NCI-H2196 treated with DMSO at 0.1 percent for 48 hours (cell line): ENCODE data around the gene SUN2.

Experiments used
- DNase-seq: peaks from one replicate; lab custom pipeline; 2025; ENCODE audit not compliant: unreplicated experiment; lab: John Stamatoyannopoulos, UW

SUN2 gene

DNA sequence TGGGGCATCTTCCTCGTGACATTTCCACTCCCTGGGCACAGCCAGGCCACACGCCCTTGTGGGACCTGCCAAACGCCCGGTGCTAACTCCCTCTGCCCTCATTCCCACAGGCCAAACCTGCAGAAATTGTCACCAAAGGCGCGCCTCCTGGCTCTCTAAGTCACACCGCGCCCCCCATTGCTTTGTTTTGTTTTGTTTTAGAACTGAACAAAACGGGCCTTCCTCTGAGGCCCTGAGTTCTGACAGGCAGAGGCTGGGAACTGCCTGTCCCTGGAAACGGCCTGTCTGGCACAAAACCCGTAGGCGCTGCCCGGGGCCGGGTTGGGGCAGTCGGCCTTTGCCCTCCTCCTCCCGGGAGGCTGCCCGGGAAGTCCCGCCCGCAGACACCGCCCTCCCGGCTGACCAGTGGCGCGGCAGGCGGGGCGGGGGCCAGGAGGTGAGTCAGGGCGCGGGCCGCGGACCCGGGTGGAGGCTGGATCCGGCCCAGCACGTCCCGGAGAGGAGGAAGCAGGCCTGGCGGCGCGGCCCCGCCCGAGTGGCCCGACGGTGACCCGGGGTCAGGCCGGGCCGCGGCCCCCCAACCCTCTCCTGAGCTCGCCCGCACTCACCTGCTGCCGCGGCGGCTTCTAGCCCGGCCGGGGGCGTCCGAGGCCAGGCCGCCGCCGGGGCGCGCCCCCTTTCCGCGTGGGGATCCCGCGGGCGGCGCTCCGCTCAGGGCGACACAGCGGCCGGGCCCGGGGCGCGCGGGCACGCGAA is 465 bp downstream of the SUN2 start:
- peak; percentile 24 for DNase-seq

GRCh38 chr22:38754751-38755154 is 1.0 kb downstream of the SUN2 start:
- DNase-seq: no peak

GRCh38 chr22:38753948-38754750 is 1.6 kb downstream of the SUN2 start:
- DNase-seq: peak; percentile 54

GRCh38 chr22:38751422-38752346 is 4.1 kb downstream of the SUN2 start:
- DNase-seq: peak; percentile 55

DNA sequence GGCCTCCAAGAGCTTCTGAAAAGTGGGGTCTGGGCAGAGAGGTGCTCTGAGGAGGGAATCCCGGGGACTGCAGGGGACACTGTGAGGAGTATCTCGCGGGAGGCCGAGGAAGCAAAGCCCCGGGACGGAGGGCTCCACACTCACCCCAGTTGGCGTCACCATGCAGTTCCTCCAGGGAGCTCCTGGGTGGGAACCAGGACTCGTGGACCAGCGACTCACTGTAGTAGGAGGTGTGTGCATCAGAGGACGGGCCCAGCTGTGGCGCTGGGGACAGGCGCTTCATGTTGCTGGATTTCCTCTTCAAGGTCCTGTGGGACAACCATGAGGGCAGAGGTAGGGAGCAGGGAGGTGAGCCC is 4.8 kb downstream of the SUN2 start:
- no peak for DNase-seq

DNA sequence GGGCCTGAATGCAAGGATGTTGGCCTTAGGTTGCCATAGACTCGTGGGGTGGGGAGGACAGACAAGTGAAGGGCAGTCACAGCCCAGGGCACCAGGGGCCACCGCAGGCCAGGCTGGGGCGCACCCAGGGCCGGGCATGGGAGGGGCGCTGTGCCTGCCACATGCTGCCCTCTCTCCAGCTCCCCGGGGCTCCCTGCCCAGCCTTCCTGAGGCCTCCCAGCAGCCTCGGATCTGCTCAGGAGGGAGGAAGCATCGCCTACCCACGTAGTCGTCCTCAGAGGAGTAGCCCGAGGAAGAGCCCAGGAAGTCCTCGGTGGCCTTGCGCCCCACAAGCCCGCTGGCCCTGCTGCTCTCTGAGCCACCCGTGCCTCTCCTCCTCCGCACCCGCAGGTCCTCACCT is 5.2 kb downstream of the SUN2 start:
- no peak for DNase-seq

- no peak for DNase-seq
These were observed 5.7 kb downstream of the SUN2 start for GRCh38 chr22:38750104-38750503.

GRCh38 chr22:38748487-38749136 is 7.2 kb downstream of the SUN2 start:
- no peak for DNase-seq

DNA sequence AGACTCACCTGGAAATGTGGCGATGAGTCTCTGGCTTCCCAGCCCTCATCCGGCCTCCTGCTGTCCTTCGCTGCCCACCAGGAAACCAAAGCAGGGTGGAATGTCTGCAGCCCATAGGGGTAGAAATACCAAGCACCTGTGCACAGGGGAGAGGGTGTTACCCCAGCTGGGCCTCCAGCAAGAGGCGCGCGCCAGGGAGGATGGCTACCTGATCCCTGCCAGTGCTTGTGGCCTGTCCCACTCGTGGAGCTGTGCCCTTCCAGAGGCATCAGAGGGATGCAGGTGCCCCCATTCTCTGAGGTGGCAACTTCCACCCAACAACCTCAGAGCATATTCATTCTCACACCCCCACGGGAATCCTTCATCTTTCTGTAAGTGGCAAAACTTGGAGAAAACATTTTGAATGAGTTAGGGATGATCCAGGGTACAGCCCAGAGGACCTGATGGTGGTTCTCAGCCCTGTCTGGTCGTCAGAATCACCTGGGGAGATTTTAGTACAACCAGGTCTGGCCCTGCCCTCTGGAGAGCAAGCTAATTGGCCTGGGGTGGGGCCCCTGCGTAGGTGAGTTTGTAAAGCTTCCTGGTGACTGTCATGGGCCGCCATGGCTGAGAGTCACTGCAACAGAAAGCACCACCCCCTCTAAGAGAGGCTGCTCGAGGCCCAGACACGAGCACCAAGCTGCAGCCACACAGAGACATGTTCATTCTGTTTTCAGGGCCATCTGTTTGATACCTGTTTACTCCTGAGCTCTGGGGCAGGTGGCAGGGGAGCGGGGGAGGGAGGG is 9.9 kb downstream of the SUN2 start:
- DNase-seq: peak; percentile 26

GRCh38 chr22:38744981-38745380 is 10.8 kb downstream of the SUN2 start:
- DNase-seq: no peak

GRCh38 chr22:38742176-38742942 is 13.4 kb downstream of the SUN2 start:
- DNase-seq: no peak

- no peak for DNase-seq
These were observed 14.2 kb downstream of the SUN2 start for GRCh38 chr22:38741576-38741975.

DNA sequence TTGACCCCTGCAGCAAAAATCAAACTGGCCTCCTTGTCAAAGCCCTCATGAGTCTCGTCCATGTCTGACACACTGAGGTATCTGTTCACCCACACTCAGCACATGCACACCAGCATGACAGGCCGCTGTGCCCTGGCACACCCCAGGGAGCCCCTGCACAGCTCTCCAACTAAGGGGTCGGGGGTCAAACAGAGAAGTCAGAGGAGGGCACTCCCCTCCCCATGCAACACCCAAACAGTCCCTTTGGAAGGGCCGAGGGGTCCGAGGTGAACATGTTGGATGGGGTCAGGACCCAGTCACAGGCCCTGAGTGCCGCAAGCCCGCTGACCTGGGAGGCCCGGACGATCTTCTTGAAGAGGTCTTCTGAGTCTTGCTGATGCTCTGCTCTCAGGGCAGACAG is 14.6 kb downstream of the SUN2 start:
- DNase-seq: no peak

DNA sequence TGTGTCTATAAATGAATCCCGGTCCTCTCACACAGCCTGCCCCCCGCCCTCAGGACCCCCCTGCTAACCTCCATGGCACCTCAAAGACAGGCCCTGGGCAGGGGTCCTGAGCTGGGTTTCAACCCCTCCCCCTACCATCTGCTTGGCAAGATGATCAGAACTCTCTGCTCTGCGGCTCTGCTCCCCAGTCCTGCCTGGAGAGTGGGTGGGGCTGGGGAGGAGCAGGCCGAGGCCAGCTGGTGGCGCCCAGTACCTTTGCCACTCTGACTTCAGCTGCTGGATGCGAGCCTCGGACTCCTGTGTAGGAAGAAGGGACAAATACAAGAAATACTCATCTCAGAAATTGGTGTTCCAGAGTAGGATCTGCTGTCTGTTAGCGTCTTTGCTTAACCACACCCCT is 15.0 kb downstream of the SUN2 start:
- no peak for DNase-seq

GRCh38 chr22:38740116-38740723 is 15.6 kb downstream of the SUN2 start:
- no peak for DNase-seq

DNA sequence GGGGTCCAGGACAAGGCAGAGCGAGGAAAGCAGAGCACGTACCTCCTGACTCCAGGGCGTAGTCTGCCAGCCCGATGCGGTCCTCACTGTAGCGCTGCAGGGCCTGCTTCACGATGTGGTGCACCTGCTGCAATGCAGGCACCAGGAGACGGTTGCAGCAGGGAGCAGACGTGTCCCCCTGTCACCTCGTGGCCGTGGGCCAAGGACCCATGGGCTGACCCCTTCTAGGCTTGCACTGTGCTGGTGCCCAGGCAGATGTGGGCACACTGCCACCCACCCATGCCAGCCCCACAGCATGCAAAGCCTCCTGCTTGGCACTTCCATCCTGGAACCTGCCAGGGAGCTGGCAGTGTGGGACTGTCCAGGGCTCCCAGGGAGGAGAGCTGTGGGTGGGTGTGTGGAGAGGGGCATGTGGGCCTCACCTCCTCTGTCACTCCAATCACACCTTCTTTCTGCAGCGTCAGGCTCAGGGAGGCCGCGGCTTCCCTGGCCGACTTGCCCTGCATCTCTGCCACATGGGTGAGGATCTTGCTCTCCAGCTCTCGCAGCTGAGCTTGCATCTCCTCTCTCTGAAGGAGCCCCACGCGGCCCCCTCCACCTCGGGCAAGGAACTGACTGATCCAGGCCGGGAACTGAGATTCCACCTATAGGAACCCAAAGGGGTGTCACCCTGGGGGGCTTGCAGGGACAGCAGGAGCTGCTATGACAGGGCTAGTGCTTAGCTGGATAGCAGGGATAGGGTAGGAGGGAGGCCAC is 16.3 kb downstream of the SUN2 start:
- DNase-seq: no peak

DNA sequence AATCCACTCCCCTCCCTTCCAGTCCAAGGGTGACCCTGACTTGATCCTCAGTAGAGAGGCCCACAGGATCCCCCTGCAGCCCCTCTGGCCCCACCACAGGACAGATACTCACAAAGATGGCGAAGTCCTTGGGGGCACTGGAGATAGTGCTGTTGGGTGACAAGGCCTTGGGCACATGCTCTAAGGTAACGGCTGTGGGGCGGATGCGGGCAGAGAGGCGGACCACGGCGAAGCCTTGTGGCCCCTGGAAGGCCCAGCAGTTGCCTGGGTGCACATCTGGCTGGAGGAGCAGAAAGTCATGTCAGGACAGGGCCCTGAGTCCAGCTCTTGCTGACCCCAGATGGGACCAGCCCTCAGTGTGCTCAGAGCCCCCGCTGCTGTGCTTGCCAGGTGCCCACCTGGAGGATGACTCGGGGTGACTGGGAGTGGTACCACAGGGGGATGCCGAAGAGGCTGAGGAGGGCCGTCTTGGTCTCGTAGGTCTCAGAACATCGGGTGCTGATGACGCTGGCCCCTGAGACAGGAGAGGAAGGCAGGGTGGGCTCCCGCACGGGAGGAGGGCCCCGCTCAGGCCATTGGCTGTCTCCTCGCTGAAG is 17.2 kb downstream of the SUN2 start:
- DNase-seq: no peak
